CD4-positive, alpha-beta T cell treated with Interleukin-4 for 4 hours (primary cell): ENCODE measurements around the gene LETM1.

ENCODE experiments used
- DNase-seq: peaks from one replicate; pipeline ENCODE4 v3.0.0-alpha.2; 2020

Gene LETM1

GRCh38 chr4:1856071-1856942 lies at the start of gene LETM1:
Gene LETM1 (minus strand): TSS chr4:1856156. CDS start chr4:1855950, 206 bp downstream.
- DNase-seq: peak; percentile 93

DNA sequence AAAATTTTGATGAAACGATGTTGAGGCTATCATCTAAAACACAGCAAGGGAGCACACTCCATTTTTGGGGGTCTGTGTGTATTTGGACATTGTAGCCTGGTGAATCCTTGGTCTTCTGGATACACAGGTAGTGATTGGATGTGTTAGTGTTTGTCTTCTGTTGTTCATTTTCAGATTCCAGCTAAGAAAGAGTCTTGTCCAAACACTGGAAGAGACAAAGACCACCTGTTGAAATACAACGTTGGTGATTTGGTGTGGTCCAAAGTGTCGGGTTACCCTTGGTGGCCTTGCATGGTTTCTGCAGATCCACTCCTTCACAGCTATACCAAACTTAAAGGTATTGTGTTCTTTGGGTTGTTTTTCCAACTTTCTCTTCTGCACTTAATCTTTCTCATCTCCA lies 48.1 kb upstream of the LETM1 start:
- DNase-seq: no peak

- no peak for DNase-seq
These were observed 47.1 kb upstream of the LETM1 start for GRCh38 chr4:1903035-1903434.

- no peak for DNase-seq
These were observed 46.3 kb upstream of the LETM1 start for GRCh38 chr4:1902243-1902642.

- no peak for DNase-seq
These were observed 45.2 kb upstream of the LETM1 start for GRCh38 chr4:1901127-1901526.

DNA sequence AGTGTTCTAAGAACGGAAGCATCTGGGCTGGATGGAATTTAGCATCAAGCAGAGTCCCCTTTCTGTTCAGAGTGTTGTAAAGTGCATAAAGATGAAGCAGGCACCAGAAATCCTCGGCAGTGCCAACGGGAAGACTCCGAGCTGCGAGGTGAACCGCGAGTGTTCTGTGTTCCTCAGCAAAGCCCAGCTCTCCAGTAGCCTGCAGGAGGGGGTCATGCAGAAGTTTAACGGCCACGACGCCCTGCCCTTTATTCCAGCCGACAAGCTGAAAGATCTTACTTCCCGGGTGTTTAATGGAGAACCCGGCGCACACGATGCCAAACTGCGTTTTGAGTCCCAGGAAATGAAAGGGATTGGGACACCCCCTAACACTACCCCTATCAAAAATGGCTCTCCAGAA lies 44.7 kb upstream of the LETM1 start:
- no peak for DNase-seq

DNA sequence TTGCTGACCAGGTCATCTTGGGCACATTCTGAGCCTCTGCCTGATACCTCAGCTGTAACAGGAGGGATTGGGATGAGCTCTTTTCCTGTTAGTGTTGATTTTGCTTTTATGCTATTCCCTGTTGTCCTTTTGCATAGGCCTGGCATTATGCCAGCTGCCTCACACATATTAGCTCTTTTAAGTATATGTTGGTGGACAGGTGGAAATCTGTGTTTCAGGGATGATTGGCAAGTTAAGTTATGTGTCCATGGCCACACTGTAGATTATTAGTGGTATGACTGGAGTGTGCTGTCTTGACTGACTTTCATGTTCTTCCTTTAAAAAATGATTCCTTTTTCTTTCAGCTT lies 44.1 kb upstream of the LETM1 start:
- DNase-seq: no peak

DNA sequence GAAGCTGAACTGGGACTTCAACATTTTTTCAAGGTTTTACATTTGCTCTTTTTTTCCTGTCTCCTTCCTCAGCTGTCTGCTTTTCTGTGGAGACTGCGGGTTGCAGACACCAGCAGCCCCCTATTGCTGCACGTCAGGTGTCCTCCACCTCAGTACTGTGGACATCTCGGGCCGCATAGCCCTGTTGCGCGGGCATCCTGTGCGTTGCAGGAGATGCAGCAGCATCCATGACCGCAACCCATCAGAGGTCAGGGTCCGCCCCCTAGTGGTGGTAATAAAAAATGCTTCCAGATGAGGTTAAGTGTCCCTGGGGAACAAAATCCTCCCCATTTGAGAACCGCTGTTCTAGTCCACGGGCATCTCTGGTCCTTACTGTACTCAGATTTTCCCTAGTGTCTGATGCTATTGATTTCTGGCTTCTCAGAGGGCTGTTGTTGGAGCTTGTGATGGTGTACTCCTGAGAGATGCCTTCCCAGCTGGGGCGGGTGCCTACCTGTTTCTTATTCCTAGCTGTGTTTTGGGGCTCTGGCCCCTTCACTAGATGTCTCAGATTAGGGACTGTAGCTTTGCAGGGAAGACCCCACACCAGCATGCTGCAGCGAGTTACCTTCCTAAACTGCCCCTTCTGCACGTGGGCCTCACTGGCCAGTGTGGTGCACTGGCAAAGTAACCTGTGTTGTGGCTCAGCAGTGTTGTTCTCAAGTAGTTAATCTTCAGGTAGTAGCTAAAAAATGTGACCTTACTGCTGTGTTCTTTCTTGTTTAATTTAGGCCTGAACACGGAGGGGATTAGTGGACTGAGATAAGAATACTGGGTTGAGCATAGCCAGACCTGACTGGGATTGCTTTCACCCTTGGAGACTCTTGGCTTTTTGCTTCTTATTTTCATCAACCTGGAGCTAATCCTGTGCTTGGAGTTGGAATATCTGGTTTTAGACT lies 43.5 kb upstream of the LETM1 start:
- DNase-seq: peak; percentile 82

DNA sequence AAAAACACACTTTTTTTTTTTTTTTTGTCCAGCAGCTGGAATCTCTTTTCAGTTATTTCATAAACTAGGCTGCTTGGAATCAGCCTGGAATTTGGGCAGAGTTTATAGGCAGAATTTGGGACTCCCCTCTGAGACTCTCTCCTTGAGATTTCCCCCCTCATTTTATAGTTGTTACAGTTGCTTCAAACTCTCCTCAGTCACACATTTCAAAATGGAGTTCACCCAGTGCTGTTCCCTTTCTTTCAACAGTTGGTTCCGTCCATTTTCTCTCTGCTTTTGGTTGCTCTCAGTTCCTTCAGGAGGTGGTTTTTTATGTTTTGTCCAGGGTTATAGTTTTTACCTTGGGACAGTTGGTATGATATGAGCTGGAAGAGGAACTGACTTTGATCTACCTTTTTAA lies 42.7 kb upstream of the LETM1 start:
- no peak for DNase-seq

DNA sequence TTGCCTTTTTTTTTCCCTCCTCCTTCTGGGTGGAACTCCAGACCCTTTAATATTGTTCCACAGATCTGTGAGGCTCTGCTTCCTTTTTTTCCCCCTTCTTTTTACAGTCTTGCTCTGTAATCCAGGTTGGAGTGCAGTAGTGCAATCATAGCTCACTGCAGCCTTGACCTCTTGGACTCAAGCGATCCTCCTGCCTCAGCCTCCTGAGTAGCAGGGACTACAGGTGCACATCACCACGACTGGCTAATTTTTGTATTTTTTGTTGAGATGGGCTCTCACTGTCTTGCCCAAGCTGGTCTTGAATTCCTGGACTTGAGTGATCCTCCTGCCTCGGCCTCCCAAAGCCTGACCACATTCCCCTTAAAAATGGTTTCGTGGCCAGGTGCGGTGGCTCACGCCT lies 42.1 kb upstream of the LETM1 start:
- DNase-seq: no peak

DNA sequence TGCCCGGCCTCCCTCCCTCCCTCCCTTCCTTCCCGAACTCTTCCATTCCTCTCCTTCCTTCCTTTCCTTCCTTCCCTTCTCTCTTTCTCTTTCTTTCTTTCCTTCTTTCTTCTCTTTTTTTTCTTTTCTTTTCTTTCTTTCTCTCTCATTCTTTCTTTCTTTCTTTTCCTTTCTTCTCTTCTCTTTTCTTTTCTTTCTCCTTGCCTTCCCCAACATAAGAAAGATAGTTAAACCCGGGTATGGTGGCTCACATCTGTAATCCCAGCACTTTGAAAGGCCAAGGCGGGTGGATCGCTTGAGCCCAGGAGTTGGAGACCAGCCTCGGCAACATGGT lies 40.7 kb upstream of the LETM1 start:
- DNase-seq: no peak

GRCh38 chr4:1895971-1896657 lies 40.2 kb upstream of the LETM1 start:
- DNase-seq: no peak

DNA sequence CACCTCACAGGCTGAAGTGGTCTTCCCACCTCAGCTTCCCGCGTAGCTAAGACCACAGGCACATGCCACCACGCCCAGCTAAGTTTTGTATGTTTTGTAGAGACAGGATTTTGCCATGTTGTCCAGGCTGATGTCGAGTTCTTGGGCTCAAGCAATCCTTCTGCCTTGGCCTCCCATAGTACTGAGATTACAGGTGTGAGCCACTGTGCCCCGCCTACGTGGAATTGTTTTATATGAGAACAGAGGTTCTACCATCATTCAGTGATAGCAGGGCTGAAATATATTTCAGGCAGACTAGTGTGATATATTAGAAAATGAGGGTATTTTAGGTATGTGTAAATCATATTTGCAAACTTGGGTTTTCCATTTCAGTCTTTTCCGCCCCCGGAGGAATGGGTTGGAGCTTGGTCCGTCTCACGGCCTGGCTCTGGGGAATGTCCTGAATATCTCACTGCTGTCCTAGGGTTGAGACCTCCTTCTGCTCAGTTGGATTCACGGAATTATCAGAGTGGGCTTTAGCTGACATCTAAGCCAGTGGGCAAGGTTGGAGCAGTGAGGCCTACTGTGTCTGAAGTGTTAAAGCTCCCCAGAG lies 35.1 kb upstream of the LETM1 start:
- no peak for DNase-seq

DNA sequence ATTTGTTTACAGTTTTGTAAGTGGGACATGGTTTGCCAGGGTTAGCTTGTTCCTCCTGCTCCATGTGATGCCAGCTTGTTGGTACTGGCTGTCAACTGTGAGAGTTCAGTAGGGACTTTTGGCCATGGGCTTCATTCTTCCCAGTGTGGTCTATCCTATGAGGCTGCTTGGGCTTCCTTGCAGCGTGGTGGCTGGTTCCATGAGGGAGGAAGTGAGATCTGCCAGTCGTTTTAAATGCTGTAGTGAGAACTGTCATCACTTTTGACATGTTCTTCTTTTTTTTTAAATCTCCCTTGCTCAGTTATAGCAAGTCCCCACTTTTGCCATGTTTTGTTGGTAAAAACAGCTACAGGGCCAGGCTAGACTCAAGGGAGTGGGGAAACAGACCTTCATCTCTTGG lies 31.1 kb upstream of the LETM1 start:
- no peak for DNase-seq

DNA sequence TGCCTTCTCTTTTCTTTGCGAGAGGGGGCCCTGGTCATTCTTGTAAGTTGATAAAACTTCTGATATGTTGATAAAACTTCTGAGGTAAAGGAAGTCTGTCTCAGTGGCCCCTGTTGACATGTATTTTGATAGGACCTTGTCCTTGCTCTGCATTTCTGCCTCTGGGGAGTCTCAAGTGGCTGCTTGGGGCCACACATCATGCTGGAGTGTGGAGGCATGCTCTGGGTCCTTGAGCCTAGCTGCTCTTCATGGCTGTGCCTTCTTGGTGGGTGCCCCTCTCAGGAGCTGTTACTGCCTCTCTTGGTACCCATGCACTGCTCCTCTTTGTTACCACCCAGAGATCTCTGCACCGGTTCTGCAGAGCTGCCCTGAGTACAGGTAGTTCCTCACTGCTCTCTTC lies 29.5 kb upstream of the LETM1 start:
- no peak for DNase-seq

GRCh38 chr4:1883583-1883982 lies 27.6 kb upstream of the LETM1 start:
- no peak for DNase-seq

GRCh38 chr4:1882850-1883271 lies 26.9 kb upstream of the LETM1 start:
- no peak for DNase-seq

DNA sequence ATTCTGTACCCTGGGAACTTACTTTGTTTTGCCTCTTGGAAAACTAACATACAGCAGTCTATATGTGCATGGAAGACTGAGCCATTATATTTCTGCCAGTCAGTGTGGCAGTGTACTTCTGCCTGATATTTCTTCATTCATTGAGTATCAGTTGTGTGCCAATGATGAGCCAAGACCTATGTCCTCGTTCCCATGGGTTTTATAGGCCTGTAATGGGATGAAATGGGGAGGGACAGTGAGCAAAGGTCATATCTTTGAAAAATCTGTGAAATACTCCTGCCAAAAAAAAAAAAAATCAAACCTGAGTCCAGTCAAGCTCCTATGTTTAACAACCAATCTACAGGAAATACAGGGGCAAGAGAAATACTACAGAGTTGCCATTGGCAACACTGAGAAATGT lies 24.4 kb upstream of the LETM1 start:
- DNase-seq: no peak

DNA sequence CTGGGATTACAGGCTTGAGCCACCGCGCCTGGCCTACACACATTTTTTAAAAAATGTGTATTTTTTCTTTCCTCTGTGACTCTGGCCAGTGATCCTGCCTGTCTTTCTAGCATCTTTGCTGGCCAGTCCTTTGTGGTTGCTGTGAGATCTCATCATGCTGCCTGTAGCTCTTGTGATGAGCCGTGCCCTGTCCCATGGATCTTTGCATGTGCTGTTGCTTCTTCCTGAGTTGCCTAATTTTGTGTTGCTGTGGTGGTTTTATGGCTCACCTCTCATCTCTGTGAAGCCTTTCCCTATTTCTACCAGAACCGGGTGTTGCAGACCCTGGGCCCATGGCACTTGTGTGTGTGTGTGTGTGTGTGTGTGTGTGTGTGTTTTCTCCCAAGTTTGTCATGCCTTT lies 23.5 kb upstream of the LETM1 start:
- no peak for DNase-seq

GRCh38 chr4:1874201-1874600 lies 18.2 kb upstream of the LETM1 start:
- DNase-seq: no peak

- DNase-seq: no peak
These were observed 17.8 kb upstream of the LETM1 start for GRCh38 chr4:1873776-1874175.

GRCh38 chr4:1873291-1873690 lies 17.3 kb upstream of the LETM1 start:
- DNase-seq: no peak

GRCh38 chr4:1872870-1873269 lies 16.9 kb upstream of the LETM1 start:
- DNase-seq: peak; percentile 45
